ENCODE measurements around the gene CST2.
"Not testable (repeated sequence)": the region's sequence is repeated elsewhere in the genome, so short reads cannot be mapped to it uniquely, and the experiment has no call there.

The CST2 gene

GRCh38 chr20:23826541-23827021 is at the start of gene CST2:
Gene CST2 (minus strand): TSS chr20:23826729. CDS start chr20:23826660, 69 bp downstream.
- no peak for DNase-seq

GRCh38 chr20:23875606-23876237 is 49.2 kb upstream of the CST2 start:
- no peak for DNase-seq

- DNase-seq = no peak
Observed at GRCh38 chr20:23874747-23875146, 48.2 kb upstream of the CST2 start.

GRCh38 chr20:23873370-23874015 is 47.0 kb upstream of the CST2 start:
- no peak for DNase-seq

- no peak for DNase-seq
Observed at GRCh38 chr20:23872065-23872464, 45.5 kb upstream of the CST2 start.

- no peak for DNase-seq
Observed at GRCh38 chr20:23870461-23870860, 43.9 kb upstream of the CST2 start.

GRCh38 chr20:23869520-23869919 is 43.0 kb upstream of the CST2 start:
- no peak for DNase-seq

GRCh38 chr20:23868321-23868720 is 41.8 kb upstream of the CST2 start:
- no peak for DNase-seq

- DNase-seq = no peak
Observed at GRCh38 chr20:23867152-23867776, 40.7 kb upstream of the CST2 start.

- not testable (repeated sequence) for DNase-seq
Observed at GRCh38 chr20:23860771-23861170, 34.2 kb upstream of the CST2 start.

GRCh38 chr20:23857962-23858595 is 31.6 kb upstream of the CST2 start:
- no peak for DNase-seq

- DNase-seq = no peak
Observed at GRCh38 chr20:23856736-23857135, 30.2 kb upstream of the CST2 start.

GRCh38 chr20:23856226-23856625 is 29.7 kb upstream of the CST2 start:
- DNase-seq = no peak

GRCh38 chr20:23841693-23842092 is 15.2 kb upstream of the CST2 start:
- DNase-seq = no peak

- DNase-seq = no peak
Observed at GRCh38 chr20:23835716-23836115, 9.2 kb upstream of the CST2 start.

GRCh38 chr20:23832775-23833513 is 6.4 kb upstream of the CST2 start:
- no peak for DNase-seq

GRCh38 chr20:23831961-23832360 is 5.4 kb upstream of the CST2 start:
- peak; percentile 21 for DNase-seq

- no peak for DNase-seq
Observed at GRCh38 chr20:23823621-23824324, 2.8 kb downstream of the CST2 start.

- DNase-seq = no peak
Observed at GRCh38 chr20:23823111-23823510, 3.4 kb downstream of the CST2 start.

- DNase-seq = no peak
Observed at GRCh38 chr20:23820493-23820892, 6.0 kb downstream of the CST2 start.

GRCh38 chr20:23811559-23811958 is 15.0 kb downstream of the CST2 start:
- DNase-seq = not testable (repeated sequence)

GRCh38 chr20:23810349-23810748 is 16.2 kb downstream of the CST2 start:
- not testable (repeated sequence) for DNase-seq

All from MV-4-11 (cell line).